ENCODE data around the gene ZNF521.

- TF ChIP-seq ZNF274 (IDR thresholded peaks at IDR 0.05; ENCODE audit: low read depth, low read length), result no peak
- TF ChIP-seq YY1 (IDR thresholded peaks at IDR 0.05; ENCODE audit: insufficient read depth, insufficient read length), result no peak
- TF ChIP-seq SUZ12 (IDR thresholded peaks at IDR 0.05; ENCODE audit: extremely low read depth, insufficient read depth, insufficient read length), result no peak
These were observed 271.8 kb downstream of the ZNF521 start for GRCh38 chr18:25080211-25080610.
